CD1c-positive myeloid dendritic cell (primary cell): ENCODE measurements around the gene NOTCH2.
"Not testable (repeated sequence)": the region's sequence is repeated elsewhere in the genome, so short reads cannot be mapped to it uniquely, and the experiment has no call there.

Experiments used
- DNase-seq: peaks from one replicate; pipeline ENCODE4 v3.0.0-alpha.2; 2016; ENCODE audit errors: extremely low spot score

Gene NOTCH2

GRCh38 chr1:120069067-120069919 is at the start of gene NOTCH2:
Gene NOTCH2 (minus strand): TSS chr1:120069662. CDS start chr1:120069406, 256 bp downstream.
- peak; percentile 29 for DNase-seq

GRCh38 chr1:120117371-120118177 is 48.1 kb upstream of the NOTCH2 start:
- peak; percentile 51 for DNase-seq

- not testable (repeated sequence) for DNase-seq
Observed at GRCh38 chr1:120116094-120116493, 46.6 kb upstream of the NOTCH2 start.

- not testable (repeated sequence) for DNase-seq
Observed at GRCh38 chr1:120113134-120113533, 43.7 kb upstream of the NOTCH2 start.

GRCh38 chr1:120112212-120112611 is 42.8 kb upstream of the NOTCH2 start:
- DNase-seq, result not testable (repeated sequence)

- not testable (repeated sequence) for DNase-seq
Observed at GRCh38 chr1:120111771-120112170, 42.3 kb upstream of the NOTCH2 start.

- not testable (repeated sequence) for DNase-seq
Observed at GRCh38 chr1:120111008-120111407, 41.5 kb upstream of the NOTCH2 start.

GRCh38 chr1:120109656-120110055 is 40.2 kb upstream of the NOTCH2 start:
- DNase-seq, result not testable (repeated sequence)

- DNase-seq, result not testable (repeated sequence)
Observed at GRCh38 chr1:120109180-120109579, 39.7 kb upstream of the NOTCH2 start.

GRCh38 chr1:120105288-120105687 is 35.8 kb upstream of the NOTCH2 start:
- DNase-seq, result peak; percentile 9

- not testable (repeated sequence) for DNase-seq
Observed at GRCh38 chr1:120103768-120104167, 34.3 kb upstream of the NOTCH2 start.

- not testable (repeated sequence) for DNase-seq
Observed at GRCh38 chr1:120101593-120101992, 32.1 kb upstream of the NOTCH2 start.

- DNase-seq, result not testable (repeated sequence)
Observed at GRCh38 chr1:120100590-120100989, 31.1 kb upstream of the NOTCH2 start.

- not testable (repeated sequence) for DNase-seq
Observed at GRCh38 chr1:120098986-120099759, 29.7 kb upstream of the NOTCH2 start.

GRCh38 chr1:120096981-120097545 is 27.6 kb upstream of the NOTCH2 start:
- DNase-seq, result not testable (repeated sequence)

- not testable (repeated sequence) for DNase-seq
Observed at GRCh38 chr1:120093548-120094181, 24.2 kb upstream of the NOTCH2 start.

- DNase-seq, result peak; percentile 26
Observed at GRCh38 chr1:120092232-120093218, 23.1 kb upstream of the NOTCH2 start.

GRCh38 chr1:120090830-120091229 is 21.4 kb upstream of the NOTCH2 start:
- not testable (repeated sequence) for DNase-seq

GRCh38 chr1:120087959-120088358 is 18.5 kb upstream of the NOTCH2 start:
- peak; percentile 33 for DNase-seq

GRCh38 chr1:120069920-120070214 is 405 bp upstream of the NOTCH2 start:
- DNase-seq, result not testable (repeated sequence)
